OCI-LY7 (cell line): ENCODE data around the gene TAOK2. TPM values are rescaled to one million over a fixed set of nuclear protein-coding genes. Genes with fewer than 3 reads are reported as not detected.

Experiments used
- BruUV-seq: library from RNA; stranded (reverse); fragments of 400-500 nt; replicated peaks from 2 replicates; lab custom pipeline; 2021; lab: Mats Ljungman, UMichigan
- CTCF ChIA-PET: fragments of 300-600 bp; sonication (Branson Sonifier 250); formaldehyde crosslinking; loops from one replicate; lab custom pipeline; 2022; ENCODE audit warnings: antibody characterized with exemption; ENCODE audit not compliant: unreplicated experiment; lab: Charles Lee
- POLR2A ChIA-PET: fragments of 300-600 bp; sonication (Branson Sonifier 250); formaldehyde crosslinking; loops from one replicate; lab custom pipeline; 2022; ENCODE audit warnings: antibody characterized with exemption; lab: Charles Lee
- DNase-seq: peaks from one replicate; pipeline ENCODE4 v3.0.0-alpha.2; 2015; ENCODE audit warnings: low spot score
- H2AFZ ChIP-seq: fragments of 200-600 bp; sonication (generic), shearing (Covaris generic); 2 replicates; pipeline ENCODE4 v1.6.1; 2014; ENCODE audit warnings: mild to moderate bottlenecking, antibody characterized with exemption, low read length, moderate library complexity
- H3K27ac ChIP-seq: fragments of 200-600 bp; sonication (generic); 2 replicates; pipeline ENCODE4 v1.5.1; 2014; ENCODE audit warnings: mixed run types, low read depth, mild to moderate bottlenecking, moderate library complexity, low read length, inconsistent platforms; ENCODE audit not compliant: poor library complexity, severe bottlenecking
- H3K36me3 ChIP-seq: fragments of 200-600 bp; sonication (generic); 2 replicates; pipeline ENCODE4 v1.6.1; 2014; ENCODE audit warnings: mild to moderate bottlenecking, antibody characterized with exemption, low read length, moderate library complexity, mixed read lengths; ENCODE audit not compliant: insufficient read depth
- H3K4me1 ChIP-seq: fragments of 200-600 bp; sonication (generic); 2 replicates; pipeline ENCODE4 v1.5.1; 2014; ENCODE audit warnings: mild to moderate bottlenecking, low read length; ENCODE audit not compliant: insufficient read depth, poor library complexity, severe bottlenecking
- H3K4me2 ChIP-seq: fragments of 200-600 bp; sonication (generic); 2 replicates; pipeline ENCODE4 v1.6.1; 2014; ENCODE audit warnings: mild to moderate bottlenecking, low read length
- H3K4me3 ChIP-seq: fragments of 200-600 bp; sonication (generic); 2 replicates; pipeline ENCODE4 v1.5.1; 2014; ENCODE audit warnings: mild to moderate bottlenecking, low read depth, low read length; ENCODE audit not compliant: poor library complexity, severe bottlenecking
- H3K79me2 ChIP-seq: fragments of 200-600 bp; sonication (generic); 2 replicates; pipeline ENCODE4 v1.6.1; 2016; ENCODE audit warnings: low read depth, mild to moderate bottlenecking, low read length, moderate library complexity, mixed read lengths; ENCODE audit not compliant: insufficient read depth
- H3K9me2 ChIP-seq: fragments of 200-600 bp; sonication (generic); 2 replicates; pipeline ENCODE4 v1.6.1; 2016; ENCODE audit warnings: mild to moderate bottlenecking, low read length, mixed read lengths; ENCODE audit not compliant: insufficient read depth
- H3K9me3 ChIP-seq: fragments of 200-600 bp; sonication (generic); 2 replicates; pipeline ENCODE4 v1.6.1; 2014; ENCODE audit warnings: mild to moderate bottlenecking, mixed run types, low read length, mixed read lengths
- H4K20me1 ChIP-seq: fragments of 200-600 bp; sonication (generic); 2 replicates; pipeline ENCODE4 v1.6.1; 2014; ENCODE audit warnings: mild to moderate bottlenecking, antibody characterized with exemption, low read length, moderate library complexity, mixed read lengths; ENCODE audit not compliant: insufficient read depth
- CTCF ChIP-seq: fragments of 200-600 bp; sonication (generic); conservative IDR thresholded peaks from 2 replicates; pipeline ENCODE4 v1.5.1; 2014; ENCODE audit warnings: mild to moderate bottlenecking, antibody characterized with exemption, low read length, moderate library complexity, mixed read lengths
- EZH2phosphoT487 ChIP-seq: fragments of 200-600 bp; sonication (generic); IDR thresholded peaks from 2 replicates; pipeline ENCODE4 v1.6.1; 2018; ENCODE audit warnings: low read depth, borderline replicate concordance, mild to moderate bottlenecking, mixed run types, antibody characterized with exemption, low read length, moderate library complexity, mixed read lengths
- intact Hi-C: fragments of 100-400 bp; cut with micrococcal nuclease; formaldehyde crosslinking; loops from one replicate; pipeline ENCODE4 v1.10.0; 2022; ENCODE audit not compliant: unreplicated experiment
- total RNA-seq, 2 experiments: library from RNA; depleted of rRNA in 1 of 2; stranded (reverse); fragments of >200 nt in 1 of 2; shearing (Covaris generic) in 1 of 2; gene quantifications; 2 replicates each; pipeline ENCODE4 v1.2.3, GENCODE V29; 2014 to 2022

Gene TAOK2
- total RNA-seq, 2 experiments from 2014 or later, result 31.7 to 45.0 TPM

- Histone ChIP-seq H3K4me3 (peak overlapping the region; percentile 34), H2AFZ (no peak overlapping the region), H3K4me2 (peak overlapping the region; percentile 52; the same call in 1 of the 2 replicates), H3K4me1 (peaks cover 2% of the 10 kb centered on the region), H3K79me2 (no peaks in the 10 kb centered on the region), H3K36me3 (peaks cover 10% of the 10 kb centered on the region; the same call in 1 of the 2 replicates), H3K27ac (no peak overlapping the region), H3K9me2 (no peaks in the 10 kb centered on the region), H4K20me1 (no peaks in the 10 kb centered on the region), H3K9me3 (no peaks in the 10 kb centered on the region)
- ChIA-PET CTCF (no interaction called here), POLR2A (interaction anchor here (0.6 kb wide), 1 partner anchor 886 kb away, joined by 7 read pairs; no protein-coding TSS in a partner anchor)
- BruUV-seq, result no TSS peak
- TF ChIP-seq CTCF (no peak), EZH2phosphoT487 (no peak)
- intact Hi-C loops, result no loop called here
- DNase-seq, result no peak
These were observed 36.5 kb downstream of the TAOK2 start for GRCh38 chr16:30009990-30010843.

- Histone ChIP-seq H3K4me3 (peak within 1 kb of the TSS; percentile 36), H3K79me2 (no peaks in the 10 kb centered on the region), H3K9me2 (no peaks in the 10 kb centered on the region), H3K4me1 (peaks cover 2% of the 10 kb centered on the region), H3K9me3 (no peaks in the 10 kb centered on the region), H4K20me1 (no peaks in the 10 kb centered on the region), H3K27ac (no peak within 1 kb of the TSS), H2AFZ (no peak within 1 kb of the TSS), H3K4me2 (peak within 1 kb of the TSS; percentile 52), H3K36me3 (peaks cover 4% of the 10 kb centered on the region; the same call in 1 of the 2 replicates)
- intact Hi-C loops, result no loop called here
- TF ChIP-seq EZH2phosphoT487, result no peak
- TF ChIP-seq CTCF, result no peak
- ChIA-PET CTCF (interaction anchor here (1.1 kb wide), 1 partner anchor 21 kb away, joined by 15 read pairs; no protein-coding TSS in a partner anchor), POLR2A (no interaction called here)
- BruUV-seq, result no TSS peak
- no peak for DNase-seq
These were observed 37.4 kb downstream of the TAOK2 start, which contains the start of gene DOC2A for GRCh38 chr16:30010844-30011713. DOC2A (minus strand) TSS chr16:30011027; CDS start chr16:30010222, 805 bp downstream.
